ENCODE data around the gene PRR23B.

The PRR23B gene

DNA sequence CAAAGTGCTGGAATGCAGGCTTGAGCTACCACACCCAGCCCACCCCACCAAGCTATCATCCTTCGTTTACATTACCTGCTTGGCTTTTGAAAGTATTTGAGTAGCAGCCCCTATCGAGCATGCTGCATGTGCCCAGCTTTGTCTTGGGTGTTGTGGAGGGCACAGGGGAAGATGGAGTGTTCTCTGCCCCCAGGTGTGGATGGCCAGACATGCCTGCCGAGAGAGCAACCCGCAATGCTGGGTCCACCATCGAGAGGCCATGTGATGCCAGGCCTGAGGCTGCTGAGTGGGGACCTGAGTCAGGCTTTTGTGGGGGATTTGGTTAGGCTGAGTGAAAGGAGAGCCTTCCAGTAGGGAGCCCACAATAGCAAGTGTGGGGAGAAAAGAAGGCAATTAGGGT is 47.8 kb downstream of the PRR23B start:
- no peak for DNase-seq

DNA sequence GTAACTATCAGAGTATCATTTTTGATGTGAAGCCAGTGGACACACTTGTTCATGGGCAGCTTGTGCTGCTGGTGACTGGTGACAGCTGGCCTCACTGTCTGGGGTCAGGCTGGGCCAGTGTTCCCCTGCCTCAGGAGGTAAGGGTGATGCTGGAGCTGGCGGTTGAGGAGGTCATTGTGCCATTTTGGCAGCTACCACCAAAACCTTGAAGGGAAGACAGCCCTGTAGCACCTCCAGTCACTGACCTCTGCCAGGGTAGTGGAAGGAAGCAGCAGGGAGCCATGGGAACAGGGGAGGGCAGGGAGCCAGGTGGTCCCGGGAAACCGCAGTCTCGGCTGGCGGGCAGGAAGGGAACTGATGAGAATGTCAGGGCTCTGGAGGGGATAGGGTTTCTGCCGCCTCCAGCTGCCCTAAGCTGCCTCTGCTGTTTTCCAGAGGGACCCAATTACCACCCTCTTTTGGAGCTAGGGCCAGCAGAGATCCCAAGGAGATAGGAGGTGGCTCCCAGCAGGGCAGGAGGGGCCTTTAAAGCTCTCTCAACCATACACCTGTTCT is 48.9 kb downstream of the PRR23B start:
- DNase-seq = no peak

Data from NCI-H526 (cell line).